ENCODE data around the gene REEP1. TPM values are rescaled to one million over a fixed set of nuclear protein-coding genes. Genes with fewer than 3 reads are reported as not detected.

Gene REEP1
- total RNA-seq, 1 experiment from 2014 or later, result 3.6 TPM

GRCh38 chr2:86213699-86214502 lies 123.5 kb downstream of the REEP1 start:
- CTCF ChIA-PET, result no interaction called here
- POLR2A ChIA-PET (ENCODE audit: low non-redundant PET), result no interaction called here
- Histone ChIP-seq H3K4me1 (ENCODE audit: insufficient read depth, low read length, poor library complexity, severe bottlenecking) (peaks cover 18% of the 10 kb centered on the region), H3K4me3 (ENCODE audit: low read depth, low read length, poor library complexity, severe bottlenecking) (no peak overlapping the region), H3K27me3 (replicated peaks; ENCODE audit: insufficient read depth, low read depth, low read length, poor library complexity) (no peaks in the 10 kb centered on the region), H3K9me3 (ENCODE audit: low read depth, low read length, poor library complexity, severe bottlenecking) (no peaks in the 10 kb centered on the region), H3K36me3 (ENCODE audit: insufficient read depth, low read length, poor library complexity, severe bottlenecking) (peaks cover 49% of the 10 kb centered on the region), H3K27ac (ENCODE audit: low read depth, low read length, poor library complexity, severe bottlenecking) (no peak overlapping the region)
- TF ChIP-seq EZH2 (IDR thresholded peaks at IDR 0.05; ENCODE audit: borderline replicate concordance, low read depth, low read length, poor library complexity, severe bottlenecking), result no peak
- TF ChIP-seq CTCF (conservative IDR thresholded peaks at IDR 0.05; ENCODE audit: low read depth, low read length), result no peak
- intact Hi-C loops (cut with micrococcal nuclease; ENCODE audit: unreplicated experiment), result no loop called here
- DNase-seq (ENCODE audit: low spot score), result no peak
- no TSS peak for BruUV-seq (replicated peaks)

- TF ChIP-seq EZH2 (IDR thresholded peaks at IDR 0.05; ENCODE audit: borderline replicate concordance, low read depth, low read length, poor library complexity, severe bottlenecking) (no peak), CTCF (conservative IDR thresholded peaks at IDR 0.05; ENCODE audit: low read depth, low read length) (no peak)
- Histone ChIP-seq H3K9me3 (ENCODE audit: low read depth, low read length, poor library complexity, severe bottlenecking) (no peaks in the 10 kb centered on the region), H3K36me3 (ENCODE audit: insufficient read depth, low read length, poor library complexity, severe bottlenecking) (peaks cover 57% of the 10 kb centered on the region), H3K4me3 (ENCODE audit: low read depth, low read length, poor library complexity, severe bottlenecking) (no peak overlapping the region), H3K27me3 (replicated peaks; ENCODE audit: insufficient read depth, low read depth, low read length, poor library complexity) (no peaks in the 10 kb centered on the region), H3K27ac (ENCODE audit: low read depth, low read length, poor library complexity, severe bottlenecking) (no peak overlapping the region), H3K4me1 (ENCODE audit: insufficient read depth, low read length, poor library complexity, severe bottlenecking) (peaks cover 18% of the 10 kb centered on the region)
- intact Hi-C loops (cut with micrococcal nuclease; ENCODE audit: unreplicated experiment), result no loop called here
- POLR2A ChIA-PET (ENCODE audit: low non-redundant PET), result no interaction called here
- CTCF ChIA-PET, result no interaction called here
- BruUV-seq (replicated peaks), result no TSS peak
- no peak for DNase-seq (ENCODE audit: low spot score)
Observed at GRCh38 chr2:86213056-86213455, 124.4 kb downstream of the REEP1 start.

GRCh38 chr2:86211796-86212188 lies 125.6 kb downstream of the REEP1 start:
- intact Hi-C loops (cut with micrococcal nuclease; ENCODE audit: unreplicated experiment), result no loop called here
- POLR2A ChIA-PET (ENCODE audit: low non-redundant PET), result no interaction called here
- Histone ChIP-seq H3K27me3 (replicated peaks; ENCODE audit: insufficient read depth, low read depth, low read length, poor library complexity) (no peaks in the 10 kb centered on the region), H3K4me1 (ENCODE audit: insufficient read depth, low read length, poor library complexity, severe bottlenecking) (peaks cover 7% of the 10 kb centered on the region), H3K36me3 (ENCODE audit: insufficient read depth, low read length, poor library complexity, severe bottlenecking) (peaks cover 70% of the 10 kb centered on the region), H3K4me3 (ENCODE audit: low read depth, low read length, poor library complexity, severe bottlenecking) (no peak overlapping the region), H3K27ac (ENCODE audit: low read depth, low read length, poor library complexity, severe bottlenecking) (no peak overlapping the region), H3K9me3 (ENCODE audit: low read depth, low read length, poor library complexity, severe bottlenecking) (no peaks in the 10 kb centered on the region)
- TF ChIP-seq CTCF (conservative IDR thresholded peaks at IDR 0.05; ENCODE audit: low read depth, low read length) (no peak), EZH2 (IDR thresholded peaks at IDR 0.05; ENCODE audit: borderline replicate concordance, low read depth, low read length, poor library complexity, severe bottlenecking) (no peak)
- BruUV-seq (replicated peaks), result no TSS peak
- CTCF ChIA-PET, result no interaction called here
- DNase-seq (ENCODE audit: low spot score), result no peak
